ENCODE data around the gene FOXP2. TPM values are rescaled to one million over a fixed set of nuclear protein-coding genes. Genes with fewer than 3 reads are reported as not detected.

The FOXP2 gene
- total RNA-seq, 1 experiment from 2014 or later = not detected

- BruUV-seq (replicated peaks) = no TSS peak
- H3K4me1 ChIP-seq = no peaks in the 10 kb centered on the region
- Mint-ChIP-seq H3K4me3 (ENCODE audit: unreplicated experiment) (no peak overlapping the region), H3K4me1 (ENCODE audit: low read depth, unreplicated experiment) (no peaks in the 10 kb centered on the region), H3K36me3 (ENCODE audit: insufficient read depth, unreplicated experiment) (no peaks in the 10 kb centered on the region), H3K27ac (ENCODE audit: unreplicated experiment) (no peak overlapping the region), H3K9me3 (ENCODE audit: unreplicated experiment) (no peaks in the 10 kb centered on the region), H3K27me3 (ENCODE audit: insufficient read depth, unreplicated experiment) (peaks cover 3% of the 10 kb centered on the region)
- no peak for DNase-seq
- H3K27me3 ChIP-seq (replicated peaks; ENCODE audit: control insufficient read depth, insufficient read depth, low read length) = no peaks in the 10 kb centered on the region
- intact Hi-C loops (cut with micrococcal nuclease; ENCODE audit: unreplicated experiment) = no loop called here
- no peaks in the 10 kb centered on the region for H3K9me3 ChIP-seq
- POLR2A ChIA-PET = no interaction called here
- H3K4me3 ChIP-seq (ENCODE audit: low read depth, low read length) = no peak overlapping the region
- CTCF ChIA-PET = no interaction called here
- no peaks in the 10 kb centered on the region for H3K36me3 ChIP-seq (ENCODE audit: control insufficient read depth, insufficient read depth, low read length)
- no peak for TF ChIP-seq CTCF (IDR thresholded peaks at IDR 0.05; ENCODE audit: insufficient read depth in 1 of 2, low read depth in 1 of 2, low read length in 1 of 2, severe bottlenecking in 1 of 2, unreplicated experiment in 1 of 2)
Observed at GRCh38 chr7:114629762-114630161, 215.1 kb downstream of the FOXP2 start.

- H3K27me3 Mint-ChIP-seq (ENCODE audit: insufficient read depth, unreplicated experiment) = peaks cover 3% of the 10 kb centered on the region
- H3K27ac Mint-ChIP-seq (ENCODE audit: unreplicated experiment) = no peak overlapping the region
- no peaks in the 10 kb centered on the region for H3K36me3 ChIP-seq (ENCODE audit: control insufficient read depth, insufficient read depth, low read length)
- intact Hi-C loops (cut with micrococcal nuclease; ENCODE audit: unreplicated experiment) = no loop called here
- no peaks in the 10 kb centered on the region for H3K9me3 ChIP-seq
- no peaks in the 10 kb centered on the region for H3K4me1 ChIP-seq
- no peaks in the 10 kb centered on the region for H3K9me3 Mint-ChIP-seq (ENCODE audit: unreplicated experiment)
- CTCF ChIA-PET = no interaction called here
- POLR2A ChIA-PET = no interaction called here
- no peak for DNase-seq
- H3K4me1 Mint-ChIP-seq (ENCODE audit: low read depth, unreplicated experiment) = no peaks in the 10 kb centered on the region
- H3K27me3 ChIP-seq (replicated peaks; ENCODE audit: control insufficient read depth, insufficient read depth, low read length) = no peaks in the 10 kb centered on the region
- no peak overlapping the region for H3K4me3 Mint-ChIP-seq (ENCODE audit: unreplicated experiment)
- H3K36me3 Mint-ChIP-seq (ENCODE audit: insufficient read depth, unreplicated experiment) = no peaks in the 10 kb centered on the region
- H3K4me3 ChIP-seq (ENCODE audit: low read depth, low read length) = no peak overlapping the region
- TF ChIP-seq CTCF (IDR thresholded peaks at IDR 0.05; ENCODE audit: insufficient read depth in 1 of 2, low read depth in 1 of 2, low read length in 1 of 2, severe bottlenecking in 1 of 2, unreplicated experiment in 1 of 2) = no peak
- no TSS peak for BruUV-seq (replicated peaks)
Observed at GRCh38 chr7:114630201-114630990, 215.8 kb downstream of the FOXP2 start.

- Histone ChIP-seq H3K36me3 (ENCODE audit: control insufficient read depth, insufficient read depth, low read length) (no peaks in the 10 kb centered on the region), H3K4me1 (no peaks in the 10 kb centered on the region), H3K9me3 (no peaks in the 10 kb centered on the region), H3K4me3 (ENCODE audit: low read depth, low read length) (no peak overlapping the region), H3K27me3 (replicated peaks; ENCODE audit: control insufficient read depth, insufficient read depth, low read length) (no peaks in the 10 kb centered on the region)
- Mint-ChIP-seq H3K4me3 (ENCODE audit: unreplicated experiment) (no peak overlapping the region), H3K27ac (ENCODE audit: unreplicated experiment) (no peak overlapping the region), H3K9me3 (ENCODE audit: unreplicated experiment) (no peaks in the 10 kb centered on the region), H3K36me3 (ENCODE audit: insufficient read depth, unreplicated experiment) (no peaks in the 10 kb centered on the region), H3K4me1 (ENCODE audit: low read depth, unreplicated experiment) (no peaks in the 10 kb centered on the region), H3K27me3 (ENCODE audit: insufficient read depth, unreplicated experiment) (peaks cover 3% of the 10 kb centered on the region)
- POLR2A ChIA-PET = no interaction called here
- CTCF ChIA-PET = no interaction called here
- intact Hi-C loops (cut with micrococcal nuclease; ENCODE audit: unreplicated experiment) = no loop called here
- DNase-seq = no peak
- no peak for TF ChIP-seq CTCF (IDR thresholded peaks at IDR 0.05; ENCODE audit: insufficient read depth in 1 of 2, low read depth in 1 of 2, low read length in 1 of 2, severe bottlenecking in 1 of 2, unreplicated experiment in 1 of 2)
- no TSS peak for BruUV-seq (replicated peaks)
Observed at GRCh38 chr7:114631249-114631822, 216.7 kb downstream of the FOXP2 start.

Measured in Caco-2 (cell line).